EH (cell line): ENCODE measurements around the gene PCK2.
"Not testable (repeated sequence)": the region's sequence is repeated elsewhere in the genome, so short reads cannot be mapped to it uniquely, and the experiment has no call there.

Experiments
- DNase-seq: peaks from one replicate; pipeline ENCODE4 v3.0.0-alpha.2; 2015; ENCODE audit warnings: low read depth

The PCK2 gene

GRCh38 chr14:24095271-24096068 lies 1.4 kb downstream of the PCK2 start:
- peak; percentile 82 for DNase-seq

DNA sequence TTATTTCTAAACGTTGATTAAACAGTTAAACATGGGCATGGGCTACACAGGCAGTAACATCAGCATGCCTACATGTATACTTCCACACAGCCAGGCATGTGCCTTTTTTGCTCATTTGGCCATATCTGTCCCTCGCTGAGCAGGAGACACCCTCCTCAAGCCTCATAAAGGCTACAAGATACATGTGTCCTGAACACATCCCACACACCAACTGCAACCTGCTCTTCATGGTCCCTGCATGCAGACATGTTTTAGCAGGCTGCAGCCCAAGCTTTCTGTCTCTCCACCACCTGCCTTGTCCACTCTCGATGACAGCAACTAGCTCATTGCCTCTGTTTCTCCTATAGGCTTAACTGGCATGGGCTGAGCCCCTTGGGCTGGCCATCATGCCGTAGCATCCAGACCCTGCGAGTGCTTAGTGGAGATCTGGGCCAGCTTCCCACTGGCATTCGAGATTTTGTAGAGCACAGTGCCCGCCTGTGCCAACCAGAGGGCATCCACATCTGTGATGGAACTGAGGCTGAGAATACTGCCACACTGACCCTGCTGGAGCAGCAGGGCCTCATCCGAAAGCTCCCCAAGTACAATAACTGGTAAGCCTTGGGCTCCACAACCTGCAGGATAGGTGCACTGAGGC lies 2.6 kb downstream of the PCK2 start:
- DNase-seq: no peak

DNA sequence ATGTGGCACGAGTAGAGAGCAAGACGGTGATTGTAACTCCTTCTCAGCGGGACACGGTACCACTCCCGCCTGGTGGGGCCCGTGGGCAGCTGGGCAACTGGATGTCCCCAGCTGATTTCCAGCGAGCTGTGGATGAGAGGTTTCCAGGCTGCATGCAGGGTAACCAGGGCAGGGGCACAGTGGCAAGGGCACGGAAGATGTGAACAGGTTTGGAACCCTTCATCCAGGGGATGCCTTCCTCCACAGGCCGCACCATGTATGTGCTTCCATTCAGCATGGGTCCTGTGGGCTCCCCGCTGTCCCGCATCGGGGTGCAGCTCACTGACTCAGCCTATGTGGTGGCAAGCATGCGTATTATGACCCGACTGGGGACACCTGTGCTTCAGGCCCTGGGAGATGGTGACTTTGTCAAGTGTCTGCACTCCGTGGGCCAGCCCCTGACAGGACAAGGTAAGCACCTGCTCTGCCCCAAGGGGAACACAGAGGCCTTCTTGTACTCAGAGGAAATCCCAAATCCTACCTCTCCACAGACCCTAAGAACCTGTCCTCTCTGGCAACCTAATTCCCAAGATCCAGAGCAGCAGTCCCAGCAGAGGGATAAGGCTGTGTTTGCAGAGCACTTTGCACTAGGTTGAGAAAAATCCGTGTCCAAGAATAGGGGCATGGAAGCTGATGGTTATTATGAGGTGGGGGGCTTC lies 4.3 kb downstream of the PCK2 start:
- DNase-seq: no peak

- DNase-seq: no peak
These were observed 5.1 kb downstream of the PCK2 start for GRCh38 chr14:24098927-24099813.

- DNase-seq: no peak
These were observed 6.3 kb downstream of the PCK2 start for GRCh38 chr14:24100197-24100981.

DNA sequence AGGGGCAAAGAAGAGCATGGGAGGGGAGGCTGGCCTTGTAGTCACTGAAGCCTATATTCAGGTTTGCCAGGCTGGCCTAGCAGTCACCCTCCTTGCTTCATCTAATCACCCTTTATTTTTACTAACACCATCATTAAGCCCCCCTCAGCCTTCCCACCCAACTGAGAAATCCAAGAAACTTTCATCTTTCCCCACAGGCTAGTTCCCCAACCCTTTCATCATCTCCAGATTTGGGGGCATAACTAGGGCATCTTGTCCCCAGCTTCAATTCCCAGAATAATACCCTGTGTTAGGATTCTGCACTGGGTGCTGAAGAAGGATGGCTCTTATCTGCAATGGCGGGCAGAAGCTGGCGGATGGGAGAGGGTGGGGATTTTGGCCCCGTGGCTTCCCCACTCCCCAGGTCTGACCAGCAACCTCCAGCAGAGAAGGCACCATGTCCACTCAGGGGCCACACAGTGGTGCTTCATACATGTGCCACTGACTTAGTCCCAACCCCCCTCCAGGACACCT lies 6.9 kb downstream of the PCK2 start:
- no peak for DNase-seq

- DNase-seq: no peak
These were observed 8.4 kb downstream of the PCK2 start for GRCh38 chr14:24102357-24103048.

GRCh38 chr14:24103451-24103850 lies 9.3 kb downstream of the PCK2 start:
- no peak for DNase-seq

DNA sequence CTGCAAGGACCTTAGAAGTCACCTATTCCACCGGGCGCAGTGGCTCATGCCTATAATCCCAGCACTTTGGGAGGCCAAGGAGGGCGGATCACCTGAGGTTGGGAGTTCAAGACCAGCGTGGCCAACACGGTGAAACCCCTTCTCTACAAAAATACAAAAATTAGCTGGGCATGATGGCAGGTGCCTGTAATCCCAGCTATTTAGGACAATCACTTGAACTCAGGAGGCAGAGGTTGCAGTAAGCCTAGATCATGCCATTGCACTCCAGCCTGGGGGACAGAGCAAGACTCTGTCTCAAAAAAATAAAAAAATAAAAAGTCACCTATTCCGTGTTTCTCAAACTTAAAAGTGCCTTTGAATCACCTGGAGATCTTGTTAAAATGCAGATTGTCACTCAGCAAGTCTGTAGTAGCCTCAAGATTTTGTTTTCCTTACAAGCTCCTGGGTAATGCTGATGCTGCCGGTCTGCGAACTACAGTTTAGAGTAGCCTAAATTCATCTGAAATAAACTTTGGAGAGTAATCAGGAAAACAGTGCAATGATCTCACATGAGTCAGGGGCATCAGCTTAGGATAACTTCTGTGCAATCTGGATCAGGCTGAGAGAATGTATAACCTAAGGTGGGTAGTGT lies 11.6 kb downstream of the PCK2 start:
- DNase-seq: not testable (repeated sequence)

DNA sequence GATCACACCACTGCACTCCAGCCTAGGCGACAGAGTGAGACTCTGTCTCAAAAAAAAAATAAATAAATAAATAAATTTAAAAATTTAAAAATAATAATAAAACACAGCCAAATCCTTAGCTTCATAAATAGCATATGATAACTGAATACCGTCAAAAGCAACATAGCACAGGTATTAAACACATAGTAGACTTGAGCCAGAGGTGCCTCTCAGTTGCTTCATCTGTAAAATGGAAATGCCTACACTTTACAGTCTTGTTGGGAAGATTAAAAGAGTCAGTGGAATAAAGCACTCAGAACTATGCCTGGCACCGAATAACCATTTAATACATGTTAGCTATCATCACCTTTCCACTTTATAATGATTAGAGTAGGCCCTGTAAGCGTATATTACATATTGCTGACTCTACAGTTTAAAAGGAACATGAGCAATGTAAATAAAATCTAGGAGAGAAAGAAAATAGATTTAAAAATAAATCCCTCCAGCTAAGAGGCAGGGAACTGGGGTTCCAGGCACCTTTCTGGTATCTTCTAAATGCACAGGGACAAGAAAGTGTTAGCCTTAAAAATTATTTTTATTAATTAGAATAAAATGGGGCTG lies 12.7 kb downstream of the PCK2 start:
- DNase-seq: no peak

DNA sequence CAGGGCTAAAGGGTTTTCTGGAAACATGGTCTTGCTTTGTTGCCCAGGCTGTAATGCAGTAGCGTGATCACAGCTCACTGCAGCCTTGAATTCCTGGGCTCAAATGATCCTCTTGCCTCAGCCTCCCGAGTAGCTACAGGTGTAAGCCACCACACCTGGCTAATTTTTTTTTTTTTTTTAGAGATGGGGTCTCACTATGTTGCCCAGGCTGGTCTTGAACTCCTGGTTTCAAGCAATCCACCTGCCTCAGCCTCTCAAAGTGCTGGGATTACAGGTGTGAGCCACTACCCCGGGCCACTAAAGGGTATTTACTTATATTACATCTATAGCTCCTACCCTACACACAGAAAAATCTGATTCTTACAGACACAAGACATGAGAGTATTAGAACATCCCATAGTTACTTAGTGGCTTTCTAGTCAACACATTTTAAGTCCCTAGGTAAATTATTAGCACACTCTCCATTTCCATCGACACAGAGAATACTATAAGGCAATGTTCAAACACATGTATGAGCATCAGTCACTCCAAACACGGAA lies 14.3 kb downstream of the PCK2 start:
- no peak for DNase-seq

DNA sequence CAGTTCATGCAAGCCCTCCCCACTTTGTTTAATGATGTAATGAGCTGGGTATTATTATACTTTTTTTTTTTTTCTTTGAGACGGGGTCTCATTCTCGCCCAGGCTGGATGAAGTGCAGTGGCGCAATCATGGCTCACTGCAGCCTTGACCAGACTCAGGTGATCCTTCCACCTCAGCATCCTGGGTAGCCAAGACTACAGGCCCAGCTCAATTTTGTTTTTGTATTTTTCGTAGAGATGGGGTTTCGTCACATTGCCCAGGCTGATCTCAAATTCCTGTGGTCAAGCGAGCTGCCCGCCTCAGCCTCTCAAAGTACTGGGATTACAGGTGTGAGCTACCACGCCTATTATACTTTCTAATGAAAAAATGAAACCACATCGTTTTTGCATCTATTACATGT lies 15.9 kb downstream of the PCK2 start:
- no peak for DNase-seq

- no peak for DNase-seq
These were observed 16.4 kb downstream of the PCK2 start for GRCh38 chr14:24110523-24110922.

DNA sequence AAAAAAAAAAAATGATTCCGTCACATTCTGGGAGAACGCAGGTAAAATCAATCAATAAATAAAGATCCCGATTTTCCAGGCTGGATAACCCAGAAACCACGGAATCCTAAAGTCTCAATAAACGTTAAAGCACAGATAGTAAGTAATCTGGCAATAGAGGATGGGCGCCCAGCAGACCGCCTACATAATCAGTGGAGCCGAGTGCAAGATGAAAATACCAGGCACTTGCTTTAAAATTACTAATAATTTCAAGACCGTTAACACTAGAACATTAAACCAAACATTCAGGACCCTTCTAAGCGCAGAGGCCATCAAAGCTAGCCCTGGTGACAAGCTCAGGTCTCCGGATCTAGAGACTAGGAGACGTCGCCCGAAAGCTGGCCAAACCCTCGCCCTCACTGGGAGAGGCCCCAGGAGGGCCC lies 19.3 kb downstream of the PCK2 start:
- no peak for DNase-seq

DNA sequence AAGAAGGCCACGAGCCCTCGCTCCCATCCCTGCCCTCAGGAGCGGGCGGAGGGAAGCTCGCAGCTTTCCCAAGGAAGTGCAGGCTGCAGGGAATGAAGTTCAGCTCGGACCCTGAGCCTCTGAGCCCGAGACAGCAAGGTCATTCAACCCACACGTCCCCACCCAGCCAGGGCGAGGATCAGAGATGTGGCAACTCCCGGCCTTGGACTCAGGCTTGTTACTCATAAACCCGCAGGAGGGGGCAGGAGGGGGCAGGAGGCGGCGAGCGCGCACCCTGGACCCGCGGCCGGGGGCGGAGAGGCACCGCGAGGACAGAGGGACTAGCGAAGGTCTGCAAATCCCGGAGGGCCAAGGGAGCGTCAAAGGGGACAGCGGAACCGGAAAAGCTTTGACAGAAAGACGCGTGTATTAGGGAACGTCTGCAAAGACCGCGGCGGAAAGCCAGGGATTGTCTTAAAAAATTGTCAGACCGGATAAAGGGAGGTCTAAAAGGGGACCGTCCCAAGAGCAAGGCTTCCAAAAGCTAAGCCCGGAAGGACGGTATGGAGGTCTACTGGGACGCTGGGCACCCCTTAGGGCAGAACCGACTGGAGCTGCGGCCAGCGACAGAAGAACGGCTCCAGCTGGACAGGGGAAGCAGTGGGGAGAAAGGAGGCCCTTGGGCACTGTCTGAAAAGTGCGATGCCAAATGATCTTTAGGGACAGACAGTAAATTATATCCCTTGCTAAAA lies 19.9 kb downstream of the PCK2 start:
- DNase-seq: peak; percentile 92

GRCh38 chr14:24114532-24115421 lies 20.7 kb downstream of the PCK2 start, which contains the start of the genes DCAF11 and NRL:
Gene DCAF11, plus strand, starts transcription at chr14:24114777. Its CDS starts 818 bp downstream, at chr14:24115595.
Gene NRL, minus strand, starts transcription at chr14:24114949. Its CDS starts 32,101 bp downstream, at chr14:24082848.
- peak; percentile 100 for DNase-seq

- no peak for DNase-seq
These were observed 21.5 kb downstream of the PCK2 start for GRCh38 chr14:24115422-24116127.
